ENCODE data around the gene GOLGA8O. TPM values are rescaled to one million over a fixed set of nuclear protein-coding genes. Genes with fewer than 3 reads are reported as not detected.
"Not testable (repeated sequence)": the region's sequence is repeated elsewhere in the genome, so short reads cannot be mapped to it uniquely, and the experiment has no call there.

GOLGA8O gene
- total RNA-seq, 1 experiment from 2014 or later, result not detected

DNA sequence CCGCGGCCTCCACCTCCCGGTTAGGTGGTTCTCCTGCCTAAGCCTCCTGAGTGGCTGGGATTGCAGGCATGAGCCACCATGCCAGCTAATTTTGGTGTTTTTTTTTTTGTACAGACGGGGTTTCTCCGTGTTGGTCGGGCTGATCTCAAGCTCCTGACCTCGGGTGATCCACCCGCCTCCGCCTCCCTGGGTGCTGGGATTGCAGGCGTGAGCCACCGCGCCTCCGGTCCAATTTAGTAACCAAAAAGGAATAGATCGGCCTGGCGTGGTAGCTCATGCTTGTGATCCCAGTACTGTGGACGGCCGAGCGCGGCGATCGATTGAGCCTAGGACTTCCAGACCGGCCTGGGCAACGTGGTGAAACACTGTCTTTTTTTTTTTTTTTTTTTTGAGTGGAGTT, 12.6 kb upstream of the GOLGA8O start:
- BruUV-seq (replicated peaks); H3K27me3 ChIP-seq (replicated peaks; ENCODE audit: insufficient read depth, low read depth, low read length, poor library complexity); H3K27ac ChIP-seq (ENCODE audit: low read depth, low read length, poor library complexity, severe bottlenecking); POLR2A ChIA-PET (ENCODE audit: low non-redundant PET); intact Hi-C loops (cut with micrococcal nuclease; ENCODE audit: unreplicated experiment); H3K4me1 ChIP-seq (ENCODE audit: insufficient read depth, low read length, poor library complexity, severe bottlenecking); H3K9me3 ChIP-seq (ENCODE audit: low read depth, low read length, poor library complexity, severe bottlenecking); CTCF ChIA-PET; H3K4me3 ChIP-seq (ENCODE audit: low read depth, low read length, poor library complexity, severe bottlenecking); H3K36me3 ChIP-seq (ENCODE audit: insufficient read depth, low read length, poor library complexity, severe bottlenecking); DNase-seq (ENCODE audit: low spot score): not testable (repeated sequence)

DNA sequence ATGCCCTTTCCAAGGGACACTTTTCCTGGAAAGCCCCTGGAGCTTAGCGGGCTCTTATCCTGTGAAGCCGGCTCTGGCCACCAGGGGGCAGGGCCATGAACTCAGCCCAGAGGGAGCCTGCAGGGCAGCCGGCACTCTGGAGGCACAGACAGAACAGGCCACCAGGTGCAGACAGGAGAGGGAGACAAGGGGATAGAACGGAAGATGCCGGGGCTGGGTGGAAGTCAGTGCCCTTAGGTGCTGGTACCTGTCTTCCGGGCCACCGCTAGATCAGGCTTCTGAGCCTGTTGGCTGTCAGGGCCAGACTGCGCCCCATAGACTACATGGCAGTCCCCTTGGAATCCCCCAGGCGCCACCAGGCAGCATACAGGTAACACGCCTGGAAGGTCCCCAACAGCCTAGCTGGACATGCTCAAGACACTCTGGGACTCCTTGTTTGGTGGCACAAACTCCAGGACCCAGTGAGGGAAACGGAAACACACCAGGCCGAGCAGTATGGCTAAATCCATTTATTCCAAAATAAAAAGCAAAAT, 14.9 kb downstream of the GOLGA8O start:
- H3K27ac ChIP-seq (ENCODE audit: low read depth, low read length, poor library complexity, severe bottlenecking); H3K4me3 ChIP-seq (ENCODE audit: low read depth, low read length, poor library complexity, severe bottlenecking); H3K36me3 ChIP-seq (ENCODE audit: insufficient read depth, low read length, poor library complexity, severe bottlenecking); CTCF ChIA-PET; H3K27me3 ChIP-seq (replicated peaks; ENCODE audit: insufficient read depth, low read depth, low read length, poor library complexity); POLR2A ChIA-PET (ENCODE audit: low non-redundant PET); BruUV-seq (replicated peaks); intact Hi-C loops (cut with micrococcal nuclease; ENCODE audit: unreplicated experiment); DNase-seq (ENCODE audit: low spot score); H3K4me1 ChIP-seq (ENCODE audit: insufficient read depth, low read length, poor library complexity, severe bottlenecking); H3K9me3 ChIP-seq (ENCODE audit: low read depth, low read length, poor library complexity, severe bottlenecking): not testable (repeated sequence)

DNA sequence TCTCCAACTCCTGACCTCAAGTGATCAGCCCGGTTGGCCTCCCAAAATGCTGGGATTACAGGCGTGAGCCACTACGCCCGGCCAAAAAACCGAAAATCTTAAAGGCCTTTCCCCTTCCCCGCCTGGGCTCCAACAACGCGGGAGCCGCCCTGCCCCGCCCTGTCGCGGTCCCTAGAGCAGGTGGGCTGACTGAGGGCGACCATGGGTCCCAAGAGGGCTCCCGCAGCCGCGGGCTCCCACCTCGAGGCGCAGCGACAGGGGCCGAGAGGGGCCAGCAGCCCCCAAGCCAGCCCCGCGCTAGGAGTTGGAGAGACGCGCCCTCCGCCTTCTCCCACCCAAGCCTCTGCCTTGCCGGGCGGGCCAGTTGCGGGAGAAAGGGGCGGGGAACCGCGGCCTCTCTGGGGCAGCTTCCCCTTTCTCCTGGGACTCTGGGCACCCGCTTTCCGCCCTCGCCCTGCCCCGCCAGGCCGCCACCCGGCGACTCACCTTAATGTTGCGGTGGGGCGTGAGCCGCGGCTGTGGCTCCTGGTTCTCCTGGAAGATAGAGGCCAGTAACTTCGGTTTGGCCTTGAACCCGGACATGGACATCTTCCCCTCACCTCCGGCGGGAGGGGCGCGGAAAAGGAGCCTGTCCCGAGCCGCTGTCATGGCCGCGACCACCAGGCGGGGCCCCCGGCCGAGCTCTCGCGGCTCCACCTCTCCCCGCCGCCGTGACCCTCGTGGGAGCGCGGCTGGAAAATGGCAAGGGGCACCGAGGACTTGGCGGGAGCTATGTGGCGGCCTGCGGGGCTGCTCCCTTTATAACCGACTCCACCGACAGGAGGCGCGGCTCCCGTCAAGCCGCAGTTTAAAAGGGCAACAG, 21.1 kb downstream of the GOLGA8O start:
- H3K36me3 ChIP-seq (ENCODE audit: insufficient read depth, low read length, poor library complexity, severe bottlenecking); CTCF ChIA-PET; H3K27me3 ChIP-seq (replicated peaks; ENCODE audit: insufficient read depth, low read depth, low read length, poor library complexity); H3K4me1 ChIP-seq (ENCODE audit: insufficient read depth, low read length, poor library complexity, severe bottlenecking); intact Hi-C loops (cut with micrococcal nuclease; ENCODE audit: unreplicated experiment); H3K27ac ChIP-seq (ENCODE audit: low read depth, low read length, poor library complexity, severe bottlenecking); DNase-seq (ENCODE audit: low spot score); POLR2A ChIA-PET (ENCODE audit: low non-redundant PET); H3K4me3 ChIP-seq (ENCODE audit: low read depth, low read length, poor library complexity, severe bottlenecking); BruUV-seq (replicated peaks); H3K9me3 ChIP-seq (ENCODE audit: low read depth, low read length, poor library complexity, severe bottlenecking): not testable (repeated sequence)

DNA sequence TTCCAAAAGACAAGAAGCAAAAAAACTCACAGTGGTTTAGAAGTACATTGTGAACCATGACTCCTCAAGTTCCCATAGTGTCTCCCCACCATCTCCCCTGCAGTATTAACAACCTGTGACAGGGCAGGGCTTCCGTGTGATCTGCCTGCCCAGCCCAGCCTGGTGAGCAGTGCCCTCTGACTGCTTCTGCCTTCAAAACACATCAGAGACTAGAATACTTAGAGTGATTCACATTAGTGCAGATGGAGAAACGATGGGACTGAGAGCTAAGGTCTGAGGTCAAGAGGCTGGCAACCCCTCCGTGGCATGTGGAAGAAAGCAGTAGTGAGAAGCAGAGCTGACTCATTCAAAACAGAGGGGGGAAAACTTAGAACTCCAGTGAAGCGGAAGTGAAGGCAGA, 27.8 kb downstream of the GOLGA8O start:
- POLR2A ChIA-PET (ENCODE audit: low non-redundant PET); H3K4me1 ChIP-seq (ENCODE audit: insufficient read depth, low read length, poor library complexity, severe bottlenecking); BruUV-seq (replicated peaks); CTCF ChIA-PET; DNase-seq (ENCODE audit: low spot score); H3K27me3 ChIP-seq (replicated peaks; ENCODE audit: insufficient read depth, low read depth, low read length, poor library complexity); H3K27ac ChIP-seq (ENCODE audit: low read depth, low read length, poor library complexity, severe bottlenecking); H3K9me3 ChIP-seq (ENCODE audit: low read depth, low read length, poor library complexity, severe bottlenecking); intact Hi-C loops (cut with micrococcal nuclease; ENCODE audit: unreplicated experiment); H3K4me3 ChIP-seq (ENCODE audit: low read depth, low read length, poor library complexity, severe bottlenecking); H3K36me3 ChIP-seq (ENCODE audit: insufficient read depth, low read length, poor library complexity, severe bottlenecking): not testable (repeated sequence)

DNA sequence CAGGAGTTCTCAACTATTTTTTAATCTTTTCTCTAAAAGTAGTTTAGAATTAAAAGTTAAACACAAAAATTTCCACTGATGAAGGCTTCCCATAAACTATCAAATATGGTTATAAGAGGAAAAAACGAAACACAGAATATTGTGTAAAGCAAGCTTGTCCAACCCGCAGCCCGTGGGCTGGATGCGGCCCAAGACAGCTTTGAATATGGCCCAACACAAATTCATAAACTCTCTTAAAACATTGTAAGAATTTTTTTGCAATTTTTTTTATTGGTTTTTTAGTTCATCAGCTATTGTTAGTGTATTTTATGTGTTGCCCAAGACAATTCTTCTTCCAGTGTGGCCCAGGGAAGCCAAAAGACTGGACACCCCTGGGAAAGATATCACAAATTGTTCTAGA, 28.9 kb downstream of the GOLGA8O start:
- DNase-seq (ENCODE audit: low spot score); intact Hi-C loops (cut with micrococcal nuclease; ENCODE audit: unreplicated experiment); H3K4me1 ChIP-seq (ENCODE audit: insufficient read depth, low read length, poor library complexity, severe bottlenecking); H3K27ac ChIP-seq (ENCODE audit: low read depth, low read length, poor library complexity, severe bottlenecking); BruUV-seq (replicated peaks); POLR2A ChIA-PET (ENCODE audit: low non-redundant PET); H3K36me3 ChIP-seq (ENCODE audit: insufficient read depth, low read length, poor library complexity, severe bottlenecking); CTCF ChIA-PET; H3K9me3 ChIP-seq (ENCODE audit: low read depth, low read length, poor library complexity, severe bottlenecking); H3K4me3 ChIP-seq (ENCODE audit: low read depth, low read length, poor library complexity, severe bottlenecking); H3K27me3 ChIP-seq (replicated peaks; ENCODE audit: insufficient read depth, low read depth, low read length, poor library complexity): not testable (repeated sequence)

Measured in A673 (cell line).